HepG2 (cell line): Measurements from ENCODE around the gene CELSR2. TPM values are rescaled to one million over a fixed set of nuclear protein-coding genes. Genes with fewer than 3 reads are reported as not detected.

Experiments
- ASH2L ChIP-seq: fragments of 300-600, 200-600 bp; sonication (generic); IDR thresholded peaks from 2 replicates; pipeline ENCODE4 v1.7.0; 2017; ENCODE audit warnings: low read depth, mild to moderate bottlenecking, moderate library complexity, mixed read lengths, low read length; ENCODE audit not compliant: insufficient read length
- DPF2 ChIP-seq: sonication (generic); formaldehyde crosslinking; IDR thresholded peaks from 2 replicates; pipeline ENCODE4 v1.4.0; 2020; ENCODE audit warnings: mild to moderate bottlenecking, low read depth, missing genetic modification reagents, borderline replicate concordance
- HNRNPL ChIP-seq: fragments of 200-400 bp; formaldehyde crosslinking; IDR thresholded peaks from 2 replicates; pipeline ENCODE4 v1.6.1; 2017; ENCODE audit warnings: mild to moderate bottlenecking, low read depth, low read length
- MAFF ChIP-seq: IDR thresholded peaks from 2 replicates; pipeline ENCODE4 v1.6.1; 2011; ENCODE audit warnings: low read depth, low read length, improper control_type of control experiment
- MYNN ChIP-seq: sonication (generic); formaldehyde crosslinking; IDR thresholded peaks from 2 replicates; pipeline ENCODE4 v1.4.0; 2020; ENCODE audit warnings: mild to moderate bottlenecking, low read depth, missing genetic modification reagents
- NFKBIZ ChIP-seq: IDR thresholded peaks from 2 replicates; pipeline ENCODE4 v1.6.1; 2018; ENCODE audit warnings: missing genetic modification reagents, missing compliant biosample characterization
- U2AF1 ChIP-seq: fragments of 200-400 bp; formaldehyde crosslinking; optimal IDR thresholded peaks from 2 replicates; pipeline ENCODE3; 2017; ENCODE audit warnings: mild to moderate bottlenecking, low read depth, low read length
- ZNF101 ChIP-seq: sonication (generic); formaldehyde crosslinking; IDR thresholded peaks from 2 replicates; pipeline ENCODE4 v1.4.0; 2020; ENCODE audit warnings: mild to moderate bottlenecking, low read depth, missing genetic modification reagents, borderline replicate concordance
- ZNF670 ChIP-seq: sonication (generic); formaldehyde crosslinking; IDR thresholded peaks from 2 replicates; pipeline ENCODE4 v1.8.0; 2022; ENCODE audit warnings: mild to moderate bottlenecking, missing genetic modification reagents, borderline replicate concordance
- ZNF792 ChIP-seq: IDR thresholded peaks from 2 replicates; pipeline ENCODE4 v1.6.1; 2016
- polyA plus RNA-seq, 8 experiments: library from polyadenylated mRNA; depleted of rRNA in 3 of 8; stranded (reverse) in 7 of 8; unstranded in 1 of 8; fragments of >200 nt; fragmentation: Illumina TruSeq in 4 of 8; extraction: Trizol in 4 of 8; gene quantifications; 2 replicates each; pipeline versions ENCODE4 v1.2.1 to v1.2.3, GENCODE V29; 2011 to 2016; ENCODE audit warnings: low read depth in 4 of 8, missing spikeins in 1 of 8, mixed read lengths in 1 of 8; ENCODE audit not compliant: insufficient read depth in 1 of 8
- total RNA-seq, 5 experiments: library from RNA; depleted of rRNA; stranded (reverse); fragments of >200 nt; fragmentation: Illumina TruSeq; extraction: Trizol; gene quantifications; 2 replicates each; pipeline ENCODE4 v1.2.3, GENCODE V29; 2016; ENCODE audit warnings: low read depth in 1 of 5
- TF ChIP-seq, protein P1 (sequence below): sonication (generic); formaldehyde crosslinking; IDR thresholded peaks from 2 replicates; pipeline ENCODE4 v1.4.0; 2020; ENCODE audit warnings: missing genetic modification reagents
- TF ChIP-seq, protein P2 (sequence below): sonication (generic); formaldehyde crosslinking; IDR thresholded peaks from 2 replicates; pipeline ENCODE4 v1.4.0; 2020; ENCODE audit warnings: missing genetic modification reagents
- TF ChIP-seq, protein P3 (sequence below): IDR thresholded peaks from 2 replicates; pipeline ENCODE4 v1.6.1; 2012; ENCODE audit warnings: inconsistent platforms
- TF ChIP-seq, protein P4 (sequence below): sonication (generic); formaldehyde crosslinking; conservative IDR thresholded peaks from 2 replicates; pipeline ENCODE4 v1.4.0; 2020; ENCODE audit warnings: missing genetic modification reagents
- TF ChIP-seq, protein P5 (sequence below): sonication (generic); formaldehyde crosslinking; conservative IDR thresholded peaks from 2 replicates; pipeline ENCODE4 v1.4.0; 2020; ENCODE audit warnings: mild to moderate bottlenecking, missing genetic modification reagents, moderate library complexity
- TF ChIP-seq, protein P6 (sequence below): sonication (generic); formaldehyde crosslinking; IDR thresholded peaks from 2 replicates; pipeline ENCODE4 v1.5.0; 2020; ENCODE audit warnings: missing genetic modification reagents

Gene CELSR2
- total and polyA plus RNA-seq, 2 of the 13 experiments (the other 11 are each of a cell fraction or from before 2014, with no cell fraction given) = 4.0 to 6.6 TPM

DNA sequence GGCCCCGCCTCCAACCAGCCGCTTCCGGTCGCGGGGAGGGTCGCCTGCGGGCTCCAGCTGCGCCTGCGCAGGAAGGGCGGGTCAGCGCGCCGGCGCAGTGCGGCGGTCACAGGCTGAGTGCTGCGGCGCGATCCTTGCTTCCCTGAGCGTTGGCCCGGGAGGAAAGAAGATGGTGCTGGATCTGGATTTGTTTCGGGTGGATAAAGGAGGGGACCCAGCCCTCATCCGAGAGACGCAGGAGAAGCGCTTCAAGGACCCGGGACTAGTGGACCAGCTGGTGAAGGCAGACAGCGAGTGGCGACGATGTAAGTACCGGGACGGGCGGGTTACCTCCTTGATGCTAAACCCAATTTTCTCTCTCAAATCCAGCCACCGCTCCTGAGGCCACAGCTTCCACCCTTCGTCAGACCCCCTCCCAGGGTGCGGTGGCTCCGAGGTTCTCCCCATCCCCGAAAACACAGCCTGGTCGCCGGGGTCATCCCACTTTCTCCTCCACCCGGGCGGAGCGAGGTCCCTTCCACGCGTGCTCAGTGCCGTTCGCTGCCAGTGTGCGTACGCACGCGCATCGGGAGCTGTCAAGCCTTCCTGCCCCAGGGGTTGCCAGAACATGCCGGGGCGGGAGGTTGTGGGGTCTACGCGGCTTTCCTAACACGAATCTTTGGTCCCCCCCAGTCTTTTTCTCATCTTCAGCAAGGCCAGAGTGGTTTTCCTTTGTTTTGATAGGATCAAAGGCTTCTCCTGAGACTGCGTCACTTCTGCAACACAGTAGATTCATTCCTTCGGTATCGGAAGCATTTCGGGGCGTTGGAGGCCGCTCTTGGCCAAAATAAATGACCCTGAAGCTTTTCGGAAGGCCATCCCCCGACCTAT, 35.3 kb upstream of the CELSR2 start, which contains the start of gene SARS1 (continued):
- TF ChIP-seq, protein P1, sequence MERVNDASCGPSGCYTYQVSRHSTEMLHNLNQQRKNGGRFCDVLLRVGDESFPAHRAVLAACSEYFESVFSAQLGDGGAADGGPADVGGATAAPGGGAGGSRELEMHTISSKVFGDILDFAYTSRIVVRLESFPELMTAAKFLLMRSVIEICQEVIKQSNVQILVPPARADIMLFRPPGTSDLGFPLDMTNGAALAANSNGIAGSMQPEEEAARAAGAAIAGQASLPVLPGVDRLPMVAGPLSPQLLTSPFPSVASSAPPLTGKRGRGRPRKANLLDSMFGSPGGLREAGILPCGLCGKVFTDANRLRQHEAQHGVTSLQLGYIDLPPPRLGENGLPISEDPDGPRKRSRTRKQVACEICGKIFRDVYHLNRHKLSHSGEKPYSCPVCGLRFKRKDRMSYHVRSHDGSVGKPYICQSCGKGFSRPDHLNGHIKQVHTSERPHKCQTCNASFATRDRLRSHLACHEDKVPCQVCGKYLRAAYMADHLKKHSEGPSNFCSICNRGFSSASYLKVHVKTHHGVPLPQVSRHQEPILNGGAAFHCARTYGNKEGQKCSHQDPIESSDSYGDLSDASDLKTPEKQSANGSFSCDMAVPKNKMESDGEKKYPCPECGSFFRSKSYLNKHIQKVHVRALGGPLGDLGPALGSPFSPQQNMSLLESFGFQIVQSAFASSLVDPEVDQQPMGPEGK (CRISPR knock-in tag) = peak; percentile 68; the same call in 1 of the 2 replicates
- TF ChIP-seq MYNN (CRISPR knock-in tag) (no peak), NFKBIZ (no peak; the same call in 1 of the 2 replicates), ZNF792 (no peak), ZNF101 (no peak), U2AF1 (no peak), ASH2L (peak; percentile 60), ZNF670 (CRISPR knock-in tag) (no peak), MAFF (no peak), HNRNPL (0 out of 2 replicates have a peak, but pooled peaks have one; percentile 29), DPF2 (CRISPR knock-in tag) (no peak)
- TF ChIP-seq, protein P2, sequence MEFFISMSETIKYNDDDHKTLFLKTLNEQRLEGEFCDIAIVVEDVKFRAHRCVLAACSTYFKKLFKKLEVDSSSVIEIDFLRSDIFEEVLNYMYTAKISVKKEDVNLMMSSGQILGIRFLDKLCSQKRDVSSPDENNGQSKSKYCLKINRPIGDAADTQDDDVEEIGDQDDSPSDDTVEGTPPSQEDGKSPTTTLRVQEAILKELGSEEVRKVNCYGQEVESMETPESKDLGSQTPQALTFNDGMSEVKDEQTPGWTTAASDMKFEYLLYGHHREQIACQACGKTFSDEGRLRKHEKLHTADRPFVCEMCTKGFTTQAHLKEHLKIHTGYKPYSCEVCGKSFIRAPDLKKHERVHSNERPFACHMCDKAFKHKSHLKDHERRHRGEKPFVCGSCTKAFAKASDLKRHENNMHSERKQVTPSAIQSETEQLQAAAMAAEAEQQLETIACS (CRISPR knock-in tag) = 0 out of 2 replicates have a peak, but pooled peaks have one; percentile 13
- TF ChIP-seq, protein P3, sequence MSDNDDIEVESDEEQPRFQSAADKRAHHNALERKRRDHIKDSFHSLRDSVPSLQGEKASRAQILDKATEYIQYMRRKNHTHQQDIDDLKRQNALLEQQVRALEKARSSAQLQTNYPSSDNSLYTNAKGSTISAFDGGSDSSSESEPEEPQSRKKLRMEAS = peak; percentile 65
- TF ChIP-seq, protein P4, sequence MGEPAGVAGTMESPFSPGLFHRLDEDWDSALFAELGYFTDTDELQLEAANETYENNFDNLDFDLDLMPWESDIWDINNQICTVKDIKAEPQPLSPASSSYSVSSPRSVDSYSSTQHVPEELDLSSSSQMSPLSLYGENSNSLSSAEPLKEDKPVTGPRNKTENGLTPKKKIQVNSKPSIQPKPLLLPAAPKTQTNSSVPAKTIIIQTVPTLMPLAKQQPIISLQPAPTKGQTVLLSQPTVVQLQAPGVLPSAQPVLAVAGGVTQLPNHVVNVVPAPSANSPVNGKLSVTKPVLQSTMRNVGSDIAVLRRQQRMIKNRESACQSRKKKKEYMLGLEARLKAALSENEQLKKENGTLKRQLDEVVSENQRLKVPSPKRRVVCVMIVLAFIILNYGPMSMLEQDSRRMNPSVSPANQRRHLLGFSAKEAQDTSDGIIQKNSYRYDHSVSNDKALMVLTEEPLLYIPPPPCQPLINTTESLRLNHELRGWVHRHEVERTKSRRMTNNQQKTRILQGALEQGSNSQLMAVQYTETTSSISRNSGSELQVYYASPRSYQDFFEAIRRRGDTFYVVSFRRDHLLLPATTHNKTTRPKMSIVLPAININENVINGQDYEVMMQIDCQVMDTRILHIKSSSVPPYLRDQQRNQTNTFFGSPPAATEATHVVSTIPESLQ = no peak
- TF ChIP-seq, protein P5, sequence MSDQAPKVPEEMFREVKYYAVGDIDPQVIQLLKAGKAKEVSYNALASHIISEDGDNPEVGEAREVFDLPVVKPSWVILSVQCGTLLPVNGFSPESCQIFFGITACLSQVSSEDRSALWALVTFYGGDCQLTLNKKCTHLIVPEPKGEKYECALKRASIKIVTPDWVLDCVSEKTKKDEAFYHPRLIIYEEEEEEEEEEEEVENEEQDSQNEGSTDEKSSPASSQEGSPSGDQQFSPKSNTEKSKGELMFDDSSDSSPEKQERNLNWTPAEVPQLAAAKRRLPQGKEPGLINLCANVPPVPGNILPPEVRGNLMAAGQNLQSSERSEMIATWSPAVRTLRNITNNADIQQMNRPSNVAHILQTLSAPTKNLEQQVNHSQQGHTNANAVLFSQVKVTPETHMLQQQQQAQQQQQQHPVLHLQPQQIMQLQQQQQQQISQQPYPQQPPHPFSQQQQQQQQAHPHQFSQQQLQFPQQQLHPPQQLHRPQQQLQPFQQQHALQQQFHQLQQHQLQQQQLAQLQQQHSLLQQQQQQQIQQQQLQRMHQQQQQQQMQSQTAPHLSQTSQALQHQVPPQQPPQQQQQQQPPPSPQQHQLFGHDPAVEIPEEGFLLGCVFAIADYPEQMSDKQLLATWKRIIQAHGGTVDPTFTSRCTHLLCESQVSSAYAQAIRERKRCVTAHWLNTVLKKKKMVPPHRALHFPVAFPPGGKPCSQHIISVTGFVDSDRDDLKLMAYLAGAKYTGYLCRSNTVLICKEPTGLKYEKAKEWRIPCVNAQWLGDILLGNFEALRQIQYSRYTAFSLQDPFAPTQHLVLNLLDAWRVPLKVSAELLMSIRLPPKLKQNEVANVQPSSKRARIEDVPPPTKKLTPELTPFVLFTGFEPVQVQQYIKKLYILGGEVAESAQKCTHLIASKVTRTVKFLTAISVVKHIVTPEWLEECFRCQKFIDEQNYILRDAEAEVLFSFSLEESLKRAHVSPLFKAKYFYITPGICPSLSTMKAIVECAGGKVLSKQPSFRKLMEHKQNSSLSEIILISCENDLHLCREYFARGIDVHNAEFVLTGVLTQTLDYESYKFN = no peak
- TF ChIP-seq, protein P6, sequence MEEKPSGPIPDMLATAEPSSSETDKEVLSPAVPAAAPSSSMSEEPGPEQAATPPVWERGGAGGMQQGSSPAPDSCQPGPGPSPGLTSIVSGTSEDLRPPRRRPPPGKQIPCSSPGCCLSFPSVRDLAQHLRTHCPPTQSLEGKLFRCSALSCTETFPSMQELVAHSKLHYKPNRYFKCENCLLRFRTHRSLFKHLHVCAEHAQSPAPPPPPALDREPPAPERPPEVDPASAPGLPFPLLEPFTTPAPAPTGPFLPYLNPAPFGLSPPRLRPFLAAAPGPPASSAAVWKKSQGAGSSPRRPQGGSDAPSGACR = no peak; the same call in 1 of the 2 replicates
